Caco-2 (cell line): ENCODE data around the gene ZSCAN21. TPM values are rescaled to one million over a fixed set of nuclear protein-coding genes. Genes with fewer than 3 reads are reported as not detected.

Experiments
- BruUV-seq: library from RNA; stranded (reverse); fragments of 400-500 nt; replicated peaks from 2 replicates; lab custom pipeline; 2021; lab: Mats Ljungman, UMichigan
- CTCF ChIA-PET: fragments of 300-600 bp; sonication (Branson Sonifier 250); formaldehyde crosslinking; loops from one replicate; lab custom pipeline; 2022; ENCODE audit warnings: antibody characterized with exemption; lab: Charles Lee
- POLR2A ChIA-PET: fragments of 300-600 bp; sonication (Branson Sonifier 250); formaldehyde crosslinking; loops from one replicate; lab custom pipeline; 2022; ENCODE audit warnings: antibody characterized with exemption; lab: Charles Lee
- DNase-seq, 2 experiments: peaks; one replicate each; pipeline versions ENCODE4 v3.0.0 to v3.0.0-alpha.2; 2020 to 2022
- H3K27me3 ChIP-seq: replicated peaks from 2 replicates; pipeline ENCODE4 v1.6.0; 2011; ENCODE audit warnings: low read length; ENCODE audit not compliant: control insufficient read depth, insufficient read depth
- H3K36me3 ChIP-seq: 2 replicates; pipeline ENCODE4 v1.5.1; 2011; ENCODE audit warnings: low read length; ENCODE audit not compliant: control insufficient read depth, insufficient read depth
- H3K4me1 ChIP-seq: fragments of 250-450 bp; sonication (Bioruptor Pico); 2 replicates; pipeline ENCODE4 v1.5.1; 2020; ENCODE audit warnings: mild to moderate bottlenecking
- H3K4me3 ChIP-seq: 2 replicates; pipeline ENCODE4 v1.5.1; 2011; ENCODE audit warnings: low read depth, mild to moderate bottlenecking, control low read depth, low read length
- H3K9me3 ChIP-seq: fragments of 250-450 bp; sonication (Bioruptor Pico); 2 replicates; pipeline ENCODE4 v1.5.1; 2020; ENCODE audit warnings: mild to moderate bottlenecking, moderate library complexity
- H3K27ac Mint-ChIP-seq: one replicate; pipeline ENCODE4 v1.8.0; 2022; ENCODE audit warnings: mixed read lengths; ENCODE audit not compliant: unreplicated experiment
- H3K27me3 Mint-ChIP-seq: one replicate; pipeline ENCODE4 v1.8.0; 2022; ENCODE audit warnings: mixed read lengths; ENCODE audit not compliant: insufficient read depth, unreplicated experiment
- H3K36me3 Mint-ChIP-seq: one replicate; pipeline ENCODE4 v1.8.0; 2022; ENCODE audit warnings: mild to moderate bottlenecking, mixed read lengths; ENCODE audit not compliant: insufficient read depth, unreplicated experiment
- H3K4me1 Mint-ChIP-seq: one replicate; pipeline ENCODE4 v1.8.0; 2022; ENCODE audit warnings: low read depth, mixed read lengths; ENCODE audit not compliant: unreplicated experiment
- H3K4me3 Mint-ChIP-seq: one replicate; pipeline ENCODE4 v1.8.0; 2022; ENCODE audit warnings: mild to moderate bottlenecking, moderate library complexity, mixed read lengths; ENCODE audit not compliant: unreplicated experiment
- H3K9me3 Mint-ChIP-seq: one replicate; pipeline ENCODE4 v1.8.0; 2022; ENCODE audit warnings: mixed read lengths; ENCODE audit not compliant: unreplicated experiment
- CTCF ChIP-seq, 2 experiments: fragments of 200-600 bp in 1 of 2; IDR thresholded peaks; 1 replicate in 1 of 2; 2 replicates in 1 of 2; pipeline versions ENCODE4 v1.5.1 to v1.8.0; 2011 to 2022; ENCODE audit warnings: antibody characterized with exemption in 1 of 2, control low read depth in 1 of 2, inconsistent platforms in 1 of 2, low read depth in 1 of 2, low read length in 1 of 2, mild to moderate bottlenecking in 1 of 2, moderate library complexity in 1 of 2; ENCODE audit not compliant: insufficient read depth in 1 of 2, severe bottlenecking in 1 of 2, unreplicated experiment in 1 of 2
- intact Hi-C: fragments of 100-400 bp; cut with micrococcal nuclease; formaldehyde crosslinking; loops from one replicate; pipeline ENCODE4 v1.10.0; 2022; ENCODE audit not compliant: unreplicated experiment
- total RNA-seq: library from RNA; stranded (reverse); gene quantifications from 2 replicates; pipeline ENCODE4 v1.2.3, GENCODE V29; 2022

The ZSCAN21 gene
- total RNA-seq, 1 experiment from 2014 or later, result 16.7 TPM

- H3K4me1 Mint-ChIP-seq, result peaks cover 14% of the 10 kb centered on the region
- CTCF ChIA-PET, result no interaction called here
- H3K36me3 ChIP-seq, result no peaks in the 10 kb centered on the region
- POLR2A ChIA-PET, result interaction anchor here (1.9 kb wide), 1 partner anchor 14 kb away, joined by 11 read pairs; no protein-coding TSS in a partner anchor
- no peak overlapping the region for H3K27ac Mint-ChIP-seq
- no peak for TF ChIP-seq CTCF (IDR thresholded peaks at IDR 0.05; ENCODE audit: insufficient read depth in 1 of 2, low read depth in 1 of 2, low read length in 1 of 2, severe bottlenecking in 1 of 2, unreplicated experiment in 1 of 2)
- H3K9me3 Mint-ChIP-seq, result no peaks in the 10 kb centered on the region
- H3K4me1 ChIP-seq, result peaks cover 18% of the 10 kb centered on the region
- H3K27me3 Mint-ChIP-seq, result no peaks in the 10 kb centered on the region
- peaks cover 52% of the 10 kb centered on the region for H3K36me3 Mint-ChIP-seq
- peak overlapping the region; percentile 91 for H3K4me3 Mint-ChIP-seq
- DNase-seq, result no peak
- no peak overlapping the region for H3K4me3 ChIP-seq
- intact Hi-C loops, result no loop called here
- BruUV-seq, result no TSS peak
- H3K27me3 ChIP-seq, result no peaks in the 10 kb centered on the region
- H3K9me3 ChIP-seq, result no peaks in the 10 kb centered on the region
Measured at GRCh38 chr7:100017300-100017699, 32.3 kb upstream of the ZSCAN21 start.

- H3K4me3 Mint-ChIP-seq, result no peak overlapping the region
- intact Hi-C loops, result no loop called here
- ChIA-PET CTCF (no interaction called here), POLR2A (interaction anchor here (0.6 to 1.9 kb wide), 2 partner anchors 15 to 566 kb away, joined by 5 to 11 read pairs; no protein-coding TSS in a partner anchor)
- no peaks in the 10 kb centered on the region for H3K9me3 ChIP-seq
- H3K27ac Mint-ChIP-seq, result no peak overlapping the region
- no peaks in the 10 kb centered on the region for H3K36me3 ChIP-seq
- H3K4me1 ChIP-seq, result peaks cover 18% of the 10 kb centered on the region
- no peak overlapping the region for H3K4me3 ChIP-seq
- H3K36me3 Mint-ChIP-seq, result peaks cover 58% of the 10 kb centered on the region
- no peaks in the 10 kb centered on the region for H3K9me3 Mint-ChIP-seq
- no peaks in the 10 kb centered on the region for H3K27me3 Mint-ChIP-seq
- no peak for DNase-seq
- H3K4me1 Mint-ChIP-seq, result peaks cover 14% of the 10 kb centered on the region
- no peak for TF ChIP-seq CTCF (IDR thresholded peaks at IDR 0.05; ENCODE audit: insufficient read depth in 1 of 2, low read depth in 1 of 2, low read length in 1 of 2, severe bottlenecking in 1 of 2, unreplicated experiment in 1 of 2)
- no TSS peak for BruUV-seq
- no peaks in the 10 kb centered on the region for H3K27me3 ChIP-seq
Measured at GRCh38 chr7:100017875-100018274, 31.7 kb upstream of the ZSCAN21 start.

GRCh38 chr7:100019908-100020307 is 29.7 kb upstream of the ZSCAN21 start:
- no peak overlapping the region for H3K4me3 Mint-ChIP-seq
- BruUV-seq, result no TSS peak
- intact Hi-C loops, result no loop called here
- no peak for TF ChIP-seq CTCF (IDR thresholded peaks at IDR 0.05; ENCODE audit: insufficient read depth in 1 of 2, low read depth in 1 of 2, low read length in 1 of 2, severe bottlenecking in 1 of 2, unreplicated experiment in 1 of 2)
- H3K36me3 Mint-ChIP-seq, result peaks cover 76% of the 10 kb centered on the region
- ChIA-PET POLR2A (interaction anchor here (1.4 kb wide), 1 partner anchor 9 kb away, joined by 4 read pairs; no protein-coding TSS in a partner anchor), CTCF (no interaction called here)
- no peak overlapping the region for H3K4me3 ChIP-seq
- H3K27me3 ChIP-seq, result no peaks in the 10 kb centered on the region
- DNase-seq, result no peak
- H3K4me1 Mint-ChIP-seq, result peaks cover 20% of the 10 kb centered on the region
- peaks cover 18% of the 10 kb centered on the region for H3K4me1 ChIP-seq
- peaks cover 2% of the 10 kb centered on the region; the same call in 1 of the 2 replicates for H3K36me3 ChIP-seq
- no peaks in the 10 kb centered on the region for H3K9me3 Mint-ChIP-seq
- H3K27me3 Mint-ChIP-seq, result no peaks in the 10 kb centered on the region
- peak overlapping the region; percentile 4 for H3K27ac Mint-ChIP-seq
- H3K9me3 ChIP-seq, result no peaks in the 10 kb centered on the region
